GM12801 (cell line): Measurements from ENCODE around the gene CASK.

Experiments
- CTCF ChIP-seq: IDR thresholded peaks from one replicate; pipeline ENCODE4 v1.5.1; 2011; ENCODE audit warnings: control low read depth; ENCODE audit not compliant: insufficient read length; ENCODE audit errors: extremely low read depth

Gene CASK

DNA sequence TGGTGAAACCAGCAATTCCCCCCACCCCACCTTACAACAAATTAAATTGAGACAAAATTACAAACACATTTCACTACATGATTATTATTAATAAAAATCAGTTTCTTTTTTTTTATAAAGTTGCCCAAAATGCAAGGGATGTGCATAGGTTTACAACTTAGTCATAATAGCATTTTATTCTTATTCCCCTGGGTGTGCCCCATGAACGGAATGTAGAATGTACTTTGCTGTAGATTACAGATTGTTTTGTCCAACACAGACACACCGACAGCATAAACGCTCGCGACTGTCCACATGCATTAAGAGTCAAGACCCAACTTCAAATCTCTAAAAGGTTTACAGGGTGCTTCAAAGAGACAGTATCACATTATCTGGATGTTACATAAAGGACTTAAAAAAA, 403.9 kb downstream of the CASK start:
- no peak for TF ChIP-seq CTCF

- TF ChIP-seq CTCF, result no peak
Measured at GRCh38 chrX:41518841-41519220, 404.5 kb downstream of the CASK start.

- TF ChIP-seq CTCF, result no peak
Measured at GRCh38 chrX:41518127-41518840, 405.1 kb downstream of the CASK start.

- no peak for TF ChIP-seq CTCF
Measured at GRCh38 chrX:41516999-41517765, 406.2 kb downstream of the CASK start.

- TF ChIP-seq CTCF, result no peak
Measured at GRCh38 chrX:41516456-41516855, 406.9 kb downstream of the CASK start.

DNA sequence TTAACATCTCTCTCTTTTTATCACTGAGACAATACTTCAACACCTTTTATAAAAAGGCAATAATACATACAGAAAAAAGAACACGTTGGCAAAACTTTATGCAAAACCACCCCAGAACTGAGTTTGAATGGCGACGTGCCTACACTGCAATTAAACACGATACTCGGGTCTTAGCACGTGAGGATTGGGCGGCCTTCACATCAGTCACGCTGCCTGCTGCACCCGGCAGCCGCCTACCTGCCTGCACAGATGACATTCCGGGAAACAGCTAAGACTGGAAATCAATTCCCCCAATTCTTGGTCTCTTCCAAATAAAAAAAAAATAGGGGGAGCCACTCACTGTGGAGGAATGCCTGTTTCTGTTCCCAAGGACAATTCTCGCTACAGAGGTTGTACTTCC, 408.0 kb downstream of the CASK start:
- TF ChIP-seq CTCF, result no peak

DNA sequence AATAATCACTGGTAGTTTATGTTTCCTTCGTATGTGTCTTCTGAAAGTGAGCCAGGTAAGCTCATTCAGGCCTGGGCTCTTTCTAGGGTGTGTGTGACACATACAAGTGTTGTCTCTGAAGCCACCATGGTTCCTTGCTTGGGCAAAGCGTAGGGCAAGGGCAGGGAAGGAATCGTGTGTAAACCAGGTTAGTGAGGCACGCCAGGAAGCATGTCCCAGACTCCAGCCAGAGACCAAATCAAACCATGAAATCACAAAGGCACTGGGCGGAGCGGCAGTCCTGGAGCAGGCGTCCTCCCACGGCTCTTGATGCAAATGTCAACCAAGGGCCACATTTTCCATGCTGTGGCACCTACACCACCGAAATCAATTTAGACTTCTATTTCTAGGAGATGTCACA, 409.2 kb downstream of the CASK start:
- no peak for TF ChIP-seq CTCF
